GM12878 (cell line): ENCODE measurements around the gene PLAC1. TPM values are rescaled to one million over a fixed set of nuclear protein-coding genes. Genes with fewer than 3 reads are reported as not detected.

Experiments
- ATAC-seq: fragments of 200-7000 bp; cut with Tn5 transposase; 3 replicates; pipeline ENCODE4 v1.9.1; 2020; ENCODE audit warnings: mild to moderate bottlenecking, moderate library complexity
- BruUV-seq: library from RNA; stranded (reverse); fragments of 400-500 nt; replicated peaks from 2 replicates; lab custom pipeline; 2021; lab: Mats Ljungman, UMichigan
- CTCF ChIA-PET: fragments of 300-600 bp; sonication (Branson Sonifier 250); formaldehyde crosslinking; extraction: SDS; loops from one replicate; lab custom pipeline; 2021; ENCODE audit warnings: inconsistent platforms; lab: Yijun Ruan, JAX
- POLR2A ChIA-PET: fragments of 350-600 bp; formaldehyde crosslinking; extraction: SDS; loops from one replicate; lab custom pipeline; 2021; ENCODE audit warnings: inconsistent platforms; lab: Charles Lee
- RAD21 ChIA-PET: fragments of 300-600 bp; sonication (Branson Sonifier 250); formaldehyde crosslinking; loops from one replicate; lab custom pipeline; 2023; ENCODE audit warnings: antibody characterized with exemption; ENCODE audit not compliant: unreplicated experiment; lab: Charles Lee
- SMC1A ChIA-PET: fragments of 300-600 bp; sonication (Branson Sonifier 250); formaldehyde crosslinking; loops from one replicate; lab custom pipeline; 2023; ENCODE audit not compliant: unreplicated experiment, uncharacterized antibody; lab: Charles Lee
- DNase-seq: peaks from one replicate; pipeline ENCODE4 v3.0.0-alpha.2; 2011; ENCODE audit warnings: low read depth, low spot score
- FAIRE-seq: peaks from 3 replicates; lab custom pipeline; 2011; peaks lifted over from hg19 to GRCh38; lab: Jason Lieb, UNC
- H2AFZ ChIP-seq: 2 replicates; pipeline ENCODE4 v1.6.0; 2011; ENCODE audit warnings: low read depth, low read length, control low read depth; ENCODE audit not compliant: control insufficient read depth
- H3K27ac ChIP-seq: 2 replicates; pipeline ENCODE4 v1.5.1; 2011; ENCODE audit warnings: control low read depth; ENCODE audit not compliant: control insufficient read depth, insufficient read depth
- H3K27me3 ChIP-seq, 2 experiments: replicated peaks in 1 of 2; 2 replicates each; pipeline versions ENCODE4 v1.6.0 to v1.6.1; 2011; ENCODE audit warnings: low read length in 1 of 2; ENCODE audit not compliant: control insufficient read depth in 2 of 2, insufficient read depth in 2 of 2
- H3K36me3 ChIP-seq, 2 experiments: 2 replicates each; pipeline ENCODE4 v1.5.1; 2011; ENCODE audit warnings: low read length in 1 of 2; ENCODE audit not compliant: control insufficient read depth in 2 of 2, insufficient read depth in 2 of 2
- H3K4me1 ChIP-seq: 2 replicates; pipeline ENCODE4 v1.6.1; 2011; ENCODE audit warnings: mild to moderate bottlenecking, low read length, moderate library complexity, mixed read lengths; ENCODE audit not compliant: control insufficient read depth, insufficient read depth
- H3K4me2 ChIP-seq: 2 replicates; pipeline ENCODE4 v1.6.0; 2011; ENCODE audit warnings: control low read depth; ENCODE audit not compliant: control insufficient read depth, insufficient read depth
- H3K4me3 ChIP-seq: fragments of 200-600 bp; sonication (generic); 2 replicates; pipeline ENCODE4 v1.5.1; 2016
- H3K79me2 ChIP-seq: 2 replicates; pipeline ENCODE4 v1.6.0; 2011; ENCODE audit warnings: low read length; ENCODE audit not compliant: control insufficient read depth, insufficient read depth
- H3K9ac ChIP-seq: 2 replicates; pipeline ENCODE4 v1.8.0; 2011; ENCODE audit warnings: low read length, control low read depth, mixed read lengths; ENCODE audit not compliant: control insufficient read depth, insufficient read depth
- H3K9me3 ChIP-seq: replicated peaks from 3 replicates; pipeline ENCODE4 v1.5.1; 2011; ENCODE audit warnings: mild to moderate bottlenecking, low read length; ENCODE audit not compliant: control insufficient read depth, insufficient read depth
- H4K20me1 ChIP-seq: 2 replicates; pipeline ENCODE4 v1.6.0; 2011; ENCODE audit not compliant: control insufficient read depth, insufficient read depth
- CEBPB ChIP-seq, 2 experiments: fragments of 150-350 bp in 1 of 2; IDR thresholded peaks; 2 replicates each; pipeline ENCODE4 v1.6.1; 2012 to 2014; ENCODE audit warnings: low read depth in 2 of 2, low read length in 2 of 2, borderline replicate concordance in 1 of 2, inconsistent platforms in 1 of 2
- HSF1 ChIP-seq: fragments of 150-350 bp; IDR thresholded peaks from 2 replicates; pipeline ENCODE4 v1.6.1; 2014; ENCODE audit warnings: mild to moderate bottlenecking, low read depth, low read length
- RAD21 ChIP-seq: IDR thresholded peaks from 2 replicates; pipeline ENCODE4 v1.6.1; 2011; ENCODE audit warnings: mild to moderate bottlenecking, low read depth, low read length, moderate library complexity; ENCODE audit not compliant: insufficient read depth
- WGBS: methylation state at CpG from one replicate; pipeline ENCODE4 v1.1.6; 2016; ENCODE audit warnings: low lambda C conversion rate; ENCODE audit not compliant: insufficient replicate concordance, insufficient coverage; ENCODE audit errors: missing lambda C conversion rate; 5-methylcytosine and 5-hydroxymethylcytosine counted together
- in situ Hi-C: fragments of 300-500 bp; cut with MboI; formaldehyde crosslinking; loops from 9 replicates; pipeline ENCODE4 v1.14.3; 2018; ENCODE audit warnings: mixed read lengths
- intact Hi-C: fragments of 100-400 bp; cut with micrococcal nuclease; formaldehyde crosslinking; loops from one replicate; pipeline ENCODE4 v1.14.2; 2022; ENCODE audit not compliant: unreplicated experiment
- polyA plus RNA-seq, 11 experiments: library from polyadenylated mRNA; depleted of rRNA in 4 of 11; unstranded in 6 of 11; stranded (reverse) in 5 of 11; fragments of >200 nt; fragmentation: Nextera tagmentation in 4 of 11; fragmentation: Illumina TruSeq in 1 of 11; extraction: Ambion mirVana in 4 of 11; extraction: Trizol in 1 of 11; gene quantifications; 1 replicate in 1 of 11; 2 replicates in 10 of 11; pipeline versions ENCODE4 v1.2.1 to v1.2.3, GENCODE V29; 2011 to 2016; ENCODE audit warnings: inconsistent platforms in 2 of 11, missing spikeins in 2 of 11, low read depth in 1 of 11
- total RNA-seq, 4 experiments: library from RNA; depleted of rRNA in 3 of 4; stranded (reverse); fragments of >200 nt in 3 of 4; fragmentation: Illumina TruSeq in 1 of 4; extraction: Trizol in 1 of 4; gene quantifications; 2 replicates each; pipeline versions ENCODE4 v1.2.1 to v1.2.3, GENCODE V29; 2013 to 2021
- TF ChIP-seq, protein P1 (sequence below): fragments of 150-350 bp; IDR thresholded peaks from 2 replicates; pipeline ENCODE4 v1.6.1; 2016; ENCODE audit warnings: low read depth, low read length

The PLAC1 gene
- total and polyA plus RNA-seq, 10 of the 15 experiments (the other 5 are each of a cell fraction or from before 2014, with no cell fraction given) = 0.05 to 0.42 (median 0.17) TPM; not detected in 5

DNA sequence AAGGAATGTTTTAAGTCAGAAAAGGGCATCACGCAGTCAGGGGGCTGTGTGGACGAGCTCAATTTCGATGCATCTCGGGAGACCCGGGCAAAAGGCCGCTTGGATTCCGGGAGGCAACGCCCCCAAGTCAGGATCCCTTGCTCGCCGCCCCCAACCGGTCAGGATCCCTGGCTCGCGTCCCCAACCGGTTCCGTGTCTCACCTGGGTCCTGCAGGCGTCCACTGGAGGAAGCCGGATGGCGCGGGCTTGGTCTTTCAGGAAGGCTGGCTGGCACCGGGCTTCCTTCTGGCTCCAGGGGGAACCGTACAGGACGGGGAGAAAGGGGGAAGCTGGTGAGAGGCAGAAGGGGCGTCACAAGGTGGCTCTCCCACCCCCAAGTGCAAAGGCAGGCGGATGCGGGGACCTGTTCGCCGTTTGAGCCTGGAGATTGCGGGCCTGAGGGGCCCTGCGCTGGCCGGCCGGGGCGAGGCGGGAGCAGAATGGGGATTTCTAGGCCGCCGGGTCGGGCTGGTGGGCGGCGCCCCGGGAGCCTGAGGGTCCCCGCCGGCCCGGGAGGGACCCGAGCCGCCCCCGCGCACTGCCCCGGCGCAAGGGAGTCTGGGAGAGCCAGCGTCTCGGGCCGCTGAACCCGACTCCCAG, 113.6 kb downstream of the PLAC1 start (continued):
- TF ChIP-seq, protein P1, sequence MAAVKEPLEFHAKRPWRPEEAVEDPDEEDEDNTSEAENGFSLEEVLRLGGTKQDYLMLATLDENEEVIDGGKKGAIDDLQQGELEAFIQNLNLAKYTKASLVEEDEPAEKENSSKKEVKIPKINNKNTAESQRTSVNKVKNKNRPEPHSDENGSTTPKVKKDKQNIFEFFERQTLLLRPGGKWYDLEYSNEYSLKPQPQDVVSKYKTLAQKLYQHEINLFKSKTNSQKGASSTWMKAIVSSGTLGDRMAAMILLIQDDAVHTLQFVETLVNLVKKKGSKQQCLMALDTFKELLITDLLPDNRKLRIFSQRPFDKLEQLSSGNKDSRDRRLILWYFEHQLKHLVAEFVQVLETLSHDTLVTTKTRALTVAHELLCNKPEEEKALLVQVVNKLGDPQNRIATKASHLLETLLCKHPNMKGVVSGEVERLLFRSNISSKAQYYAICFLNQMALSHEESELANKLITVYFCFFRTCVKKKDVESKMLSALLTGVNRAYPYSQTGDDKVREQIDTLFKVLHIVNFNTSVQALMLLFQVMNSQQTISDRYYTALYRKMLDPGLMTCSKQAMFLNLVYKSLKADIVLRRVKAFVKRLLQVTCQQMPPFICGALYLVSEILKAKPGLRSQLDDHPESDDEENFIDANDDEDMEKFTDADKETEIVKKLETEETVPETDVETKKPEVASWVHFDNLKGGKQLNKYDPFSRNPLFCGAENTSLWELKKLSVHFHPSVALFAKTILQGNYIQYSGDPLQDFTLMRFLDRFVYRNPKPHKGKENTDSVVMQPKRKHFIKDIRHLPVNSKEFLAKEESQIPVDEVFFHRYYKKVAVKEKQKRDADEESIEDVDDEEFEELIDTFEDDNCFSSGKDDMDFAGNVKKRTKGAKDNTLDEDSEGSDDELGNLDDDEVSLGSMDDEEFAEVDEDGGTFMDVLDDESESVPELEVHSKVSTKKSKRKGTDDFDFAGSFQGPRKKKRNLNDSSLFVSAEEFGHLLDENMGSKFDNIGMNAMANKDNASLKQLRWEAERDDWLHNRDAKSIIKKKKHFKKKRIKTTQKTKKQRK = no peak
- TF ChIP-seq RAD21 (no peak), HSF1 (no peak)
- TF ChIP-seq, all 136 proteins: peak for 0

DNA sequence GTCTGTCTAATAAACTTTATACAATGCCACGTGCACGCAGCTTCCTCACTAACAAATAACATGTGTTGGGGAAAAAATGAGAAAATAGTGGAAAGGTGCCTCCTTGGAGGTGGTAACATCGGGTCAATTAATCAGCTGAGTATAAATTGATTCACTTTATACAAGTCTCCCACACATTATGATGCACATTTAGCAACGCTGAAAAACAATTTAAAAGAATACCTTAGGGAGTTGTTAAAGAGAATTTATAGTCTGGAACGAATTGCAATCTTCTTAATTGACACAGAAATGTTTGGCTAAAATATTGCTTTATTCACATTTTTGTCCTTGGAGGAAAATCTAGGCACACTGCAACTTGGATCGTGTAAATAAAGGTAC, 114.1 kb downstream of the PLAC1 start:
- no peak overlapping the region for H3K27ac ChIP-seq
- 61% methylated on average over 6 of the region's 6 CpGs for WGBS
- no peaks in the 10 kb centered on the region; the same call in 2 of the 3 replicates for H3K9me3 ChIP-seq
- intact Hi-C loops (no loop called here), in situ Hi-C loops (no loop called here)
- no TSS peak for BruUV-seq
- no peak for ATAC-seq
- H4K20me1 ChIP-seq = no peaks in the 10 kb centered on the region
- no peaks in the 10 kb centered on the region for H3K4me1 ChIP-seq
- ChIA-PET CTCF (no interaction called here), POLR2A (interaction anchor here (0.6 kb wide), 1 partner anchor 259 kb away, joined by 4 read pairs; no protein-coding TSS in a partner anchor), SMC1A (no interaction called here), RAD21 (no interaction called here)
- no peak overlapping the region for H3K4me3 ChIP-seq
- no peak for TF ChIP-seq CEBPB (IDR thresholded peaks at IDR 0.05; ENCODE audit: borderline replicate concordance in 1 of 2, low read depth in 2 of 2, low read length in 2 of 2)
- H3K79me2 ChIP-seq = no peaks in the 10 kb centered on the region
- peaks cover 0 to 3% of the 10 kb centered on the region in 2 experiments; a peak in 1 of 4 replicates for H3K27me3 ChIP-seq
- no peaks in the 10 kb centered on the region for H3K36me3 ChIP-seq
- no peak for FAIRE-seq
- no peak for DNase-seq
- no peak overlapping the region for H3K9ac ChIP-seq
- H3K4me2 ChIP-seq = no peak overlapping the region
- H2AFZ ChIP-seq = no peak overlapping the region
